HUES64 (cell line): Measurements from ENCODE around the gene ARHGEF39.
A peak's percentile ranks its signal among the peaks of the same experiment; 100 is the strongest.

Source experiments
- H3K27ac ChIP-seq: 2 replicates; pipeline ENCODE4 v1.7.0; 2013; ENCODE audit warnings: low read depth, low read length, inconsistent platforms
- H3K27me3 ChIP-seq: 2 replicates; pipeline ENCODE4 v1.6.1; 2013; ENCODE audit warnings: mild to moderate bottlenecking, low read length; ENCODE audit not compliant: insufficient read depth
- H3K36me3 ChIP-seq: 2 replicates; pipeline ENCODE4 v1.6.1; 2013; ENCODE audit warnings: mild to moderate bottlenecking, low read length; ENCODE audit not compliant: insufficient read depth
- H3K4me1 ChIP-seq: 2 replicates; pipeline ENCODE4 v1.6.1; 2013; ENCODE audit warnings: mild to moderate bottlenecking, low read length, moderate library complexity; ENCODE audit not compliant: insufficient read depth
- H3K4me3 ChIP-seq: 2 replicates; pipeline ENCODE4 v1.5.1; 2013; ENCODE audit warnings: mild to moderate bottlenecking, low read length, moderate library complexity
- H3K9ac ChIP-seq: 2 replicates; pipeline ENCODE4 v1.6.1; 2013; ENCODE audit warnings: mild to moderate bottlenecking, low read depth, low read length
- H3K9me3 ChIP-seq: 2 replicates; pipeline ENCODE4 v1.6.1; 2013; ENCODE audit warnings: low read depth, low read length; ENCODE audit not compliant: insufficient read depth
- WGBS: fragments of 150-250, 120-280 bp; methylation state at CpG from one replicate; pipeline ENCODE4 v1.1.7; 2013; ENCODE audit warnings: missing lambda C conversion rate; 5-methylcytosine and 5-hydroxymethylcytosine counted together

Gene ARHGEF39

GRCh38 chr9:35673132-35674024, 8.4 kb upstream of the ARHGEF39 start, which contains the start of gene CA9:
Gene CA9, plus strand, starts transcription at chr9:35673928. Its CDS starts 32 bp downstream, at chr9:35673960.
- Histone ChIP-seq H3K9me3 (no peaks in the 10 kb centered on the region), H3K4me3 (no peak within 1 kb of the TSS; the same call in 1 of the 2 replicates), H3K9ac (no peak within 1 kb of the TSS), H3K4me1 (no peaks in the 10 kb centered on the region), H3K27me3 (peaks cover 15% of the 10 kb centered on the region), H3K36me3 (no peaks in the 10 kb centered on the region), H3K27ac (no peak within 1 kb of the TSS)
- 84% methylated on average over 10 of the region's 10 CpGs for WGBS

- 0 out of 2 replicates have a peak, but pooled peaks cover 3% of the 10 kb centered on the region for H3K4me1 ChIP-seq
- 88% methylated on average over 6 of the region's 6 CpGs for WGBS
Measured at GRCh38 chr9:35669331-35670145, 4.5 kb upstream of the ARHGEF39 start.

GRCh38 chr9:35667939-35668338, 2.9 kb upstream of the ARHGEF39 start:
- 0 out of 2 replicates have a peak, but pooled peaks cover 3% of the 10 kb centered on the region for H3K4me1 ChIP-seq
- 94% methylated on average over 3 of the region's 3 CpGs for WGBS
- H3K9me3 ChIP-seq, result no peaks in the 10 kb centered on the region
- no peak overlapping the region for H3K27ac ChIP-seq
- no peak overlapping the region for H3K9ac ChIP-seq
- no peak overlapping the region for H3K4me3 ChIP-seq
- no peaks in the 10 kb centered on the region for H3K27me3 ChIP-seq
- H3K36me3 ChIP-seq, result peaks cover 8% of the 10 kb centered on the region

More at GRCh38 chr9:35669331-35670145, 4.5 kb upstream of the ARHGEF39 start:
- H3K9ac ChIP-seq, result no peak overlapping the region
- no peaks in the 10 kb centered on the region for H3K9me3 ChIP-seq
- H3K27ac ChIP-seq, result no peak overlapping the region
- no peaks in the 10 kb centered on the region for H3K36me3 ChIP-seq
- peaks cover 8% of the 10 kb centered on the region for H3K27me3 ChIP-seq
- no peak overlapping the region for H3K4me3 ChIP-seq

DNA sequence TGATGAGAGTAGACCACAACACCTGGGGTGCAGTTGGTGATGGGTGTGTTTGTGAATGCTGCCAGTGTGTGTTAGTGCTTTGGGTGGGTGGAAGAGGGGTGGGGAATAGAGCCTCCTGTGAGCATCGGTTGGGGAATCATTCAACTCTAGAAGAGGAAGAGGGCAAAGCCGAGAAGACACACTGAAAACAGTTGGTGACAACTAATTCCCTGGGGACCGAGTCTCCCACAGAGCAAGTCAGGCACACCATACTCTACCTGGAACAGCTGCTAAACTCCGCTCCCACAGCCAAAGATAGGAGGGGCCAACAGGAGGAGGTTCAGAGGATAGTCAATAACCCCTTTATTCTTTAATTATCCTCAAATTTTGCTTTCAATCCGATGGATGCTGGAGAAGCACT, 1.6 kb upstream of the ARHGEF39 start:
- 91% methylated on average over 5 of the region's 5 CpGs for WGBS
- Histone ChIP-seq H3K4me1 (0 out of 2 replicates have a peak, but pooled peaks cover 3% of the 10 kb centered on the region), H3K27me3 (no peaks in the 10 kb centered on the region), H3K4me3 (no peak overlapping the region), H3K9ac (no peak overlapping the region), H3K27ac (no peak overlapping the region), H3K36me3 (peaks cover 22% of the 10 kb centered on the region), H3K9me3 (no peaks in the 10 kb centered on the region)

GRCh38 chr9:35666045-35666444, 1.1 kb upstream of the ARHGEF39 start:
- Histone ChIP-seq H3K27me3 (no peaks in the 10 kb centered on the region), H3K27ac (no peak overlapping the region), H3K9me3 (no peaks in the 10 kb centered on the region), H3K4me3 (no peak overlapping the region), H3K4me1 (0 out of 2 replicates have a peak, but pooled peaks cover 3% of the 10 kb centered on the region), H3K36me3 (peaks cover 26% of the 10 kb centered on the region), H3K9ac (no peak overlapping the region)
- 100% methylated on average over 1 of the region's 1 CpG for WGBS

DNA sequence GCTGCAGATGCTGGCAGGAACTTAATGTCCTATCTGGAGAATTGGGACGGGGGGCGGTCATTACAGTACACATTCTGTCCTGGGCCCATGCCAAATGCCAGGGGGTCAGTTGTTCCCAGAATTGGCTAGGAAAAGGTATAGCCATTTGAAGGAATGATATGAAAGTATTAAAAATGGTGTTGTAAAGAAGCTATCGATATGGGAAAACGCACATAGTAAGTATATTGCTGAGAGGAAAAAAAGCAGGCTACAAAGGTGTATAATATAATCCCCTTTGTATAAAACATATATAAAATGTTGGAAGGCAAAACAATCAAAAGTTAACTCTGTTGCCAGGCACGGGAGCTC, 450 bp upstream of the ARHGEF39 start:
- H3K9ac ChIP-seq, result no peak overlapping the region
- no peak overlapping the region for H3K27ac ChIP-seq

GRCh38 chr9:35662437-35662836, 2.6 kb downstream of the ARHGEF39 start:
- Histone ChIP-seq H3K27ac (no peak overlapping the region), H3K9me3 (no peaks in the 10 kb centered on the region), H3K27me3 (no peaks in the 10 kb centered on the region), H3K9ac (no peak overlapping the region), H3K4me3 (no peak overlapping the region), H3K4me1 (peaks cover 11% of the 10 kb centered on the region; the same call in 1 of the 2 replicates), H3K36me3 (peaks cover 37% of the 10 kb centered on the region)
- 94% methylated on average over 7 of the region's 7 CpGs for WGBS

More for the DNA sequence above, 450 bp upstream of the ARHGEF39 start:
- H3K4me1 ChIP-seq, result 0 out of 2 replicates have a peak, but pooled peaks cover 3% of the 10 kb centered on the region
- no peaks in the 10 kb centered on the region for H3K9me3 ChIP-seq
- peaks cover 32% of the 10 kb centered on the region for H3K36me3 ChIP-seq
- no peaks in the 10 kb centered on the region for H3K27me3 ChIP-seq
- 77% methylated on average over 5 of the region's 5 CpGs for WGBS
- peak overlapping the region; percentile 87 for H3K4me3 ChIP-seq

- peak overlapping the region; percentile 13; the same call in 1 of the 2 replicates for H3K27ac ChIP-seq
- 93% methylated on average over 3 of the region's 3 CpGs for WGBS
Measured at GRCh38 chr9:35661756-35662350, 3.1 kb downstream of the ARHGEF39 start.

DNA sequence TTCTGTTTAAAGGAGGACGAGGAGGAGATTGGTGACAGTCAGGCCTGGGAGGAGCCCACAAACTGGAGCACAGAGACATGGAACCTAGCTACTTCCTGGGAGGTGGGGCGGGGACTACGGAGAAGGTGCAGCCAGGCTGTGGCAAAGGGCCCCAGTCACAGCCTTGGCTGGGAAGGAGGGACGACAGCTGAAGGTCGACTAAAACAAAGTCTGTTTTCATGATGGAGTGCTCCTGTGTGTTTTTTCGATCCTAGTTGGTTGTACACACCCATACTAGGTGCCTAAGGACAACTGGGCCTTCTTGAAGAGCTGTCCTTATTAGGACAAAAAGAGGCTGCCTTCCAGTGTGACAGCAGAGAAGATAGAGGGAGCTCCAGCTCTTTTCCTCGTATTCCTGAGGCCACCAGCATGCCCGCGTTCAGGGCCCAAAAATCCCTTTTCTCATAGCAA, 4.0 kb downstream of the ARHGEF39 start:
- 0 out of 2 replicates have a peak, but pooled peaks cover 5% of the 10 kb centered on the region for H3K27me3 ChIP-seq
- no peak overlapping the region for H3K9ac ChIP-seq
- no peak overlapping the region for H3K4me3 ChIP-seq
- peak overlapping the region; percentile 64 for H3K27ac ChIP-seq
- 75% methylated on average over 9 of the region's 9 CpGs for WGBS
- no peaks in the 10 kb centered on the region for H3K9me3 ChIP-seq
- peaks cover 37% of the 10 kb centered on the region for H3K36me3 ChIP-seq
- peaks cover 11% of the 10 kb centered on the region; the same call in 1 of the 2 replicates for H3K4me1 ChIP-seq

More at GRCh38 chr9:35661756-35662350, 3.1 kb downstream of the ARHGEF39 start:
- Histone ChIP-seq H3K4me1 (peaks cover 11% of the 10 kb centered on the region; the same call in 1 of the 2 replicates), H3K9ac (no peak overlapping the region), H3K36me3 (peaks cover 37% of the 10 kb centered on the region), H3K27me3 (no peaks in the 10 kb centered on the region), H3K4me3 (no peak overlapping the region), H3K9me3 (no peaks in the 10 kb centered on the region)

- Histone ChIP-seq H3K27ac (no peak overlapping the region), H3K4me1 (peaks cover 8% of the 10 kb centered on the region; the same call in 1 of the 2 replicates), H3K4me3 (peak overlapping the region; percentile 94), H3K27me3 (0 out of 2 replicates have a peak, but pooled peaks cover 5% of the 10 kb centered on the region), H3K9me3 (no peaks in the 10 kb centered on the region), H3K36me3 (peaks cover 37% of the 10 kb centered on the region), H3K9ac (0 out of 2 replicates have a peak overlapping the region, but pooled peaks have one; percentile 98)
- WGBS, result 93% methylated on average over 3 of the region's 3 CpGs
Measured at GRCh38 chr9:35659340-35659739, 5.7 kb downstream of the ARHGEF39 start.
